ENCODE results near the gene DENND4B. TPM values are rescaled to one million over a fixed set of nuclear protein-coding genes. Genes with fewer than 3 reads are reported as not detected.
A peak's percentile ranks its signal among the peaks of the same experiment; 100 is the strongest.

Gene DENND4B
- total RNA-seq, 1 donor, result 27.5 TPM

DNA sequence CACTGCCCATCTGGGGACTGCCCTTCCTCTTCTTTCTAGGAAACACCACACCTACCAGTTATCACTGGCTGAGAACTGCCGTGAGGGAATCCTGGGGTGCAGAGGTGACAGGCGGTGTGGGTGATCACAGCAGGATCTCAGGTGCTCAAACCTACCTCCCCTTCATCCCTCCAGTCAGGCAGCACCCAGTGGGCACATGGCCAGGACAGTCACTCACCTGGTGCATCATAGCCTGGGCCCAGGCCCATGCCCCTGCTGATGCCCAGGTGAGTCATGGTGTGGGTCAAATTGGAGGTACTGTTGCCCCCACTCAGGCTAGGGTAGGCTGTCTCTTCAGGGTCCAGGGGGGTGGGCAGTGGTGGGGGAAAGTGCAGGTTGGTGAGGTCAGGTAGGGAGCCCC, 5.3 kb upstream of the DENND4B start:
- Histone ChIP-seq H2AFZ (ENCODE audit: low read length) (no peak overlapping the region), H3K4me1 (ENCODE audit: insufficient read depth, low read length) (peaks cover 6% of the 10 kb centered on the region), H3K36me3 (ENCODE audit: insufficient read depth, low read length) (peaks cover 35% of the 10 kb centered on the region), H3K4me2 (ENCODE audit: insufficient read depth, low read length) (no peak overlapping the region), H3K79me2 (ENCODE audit: insufficient read depth, low read length) (peaks cover 39% of the 10 kb centered on the region), H3K4me3 (ENCODE audit: insufficient read depth, low read length) (no peak overlapping the region), H3K27me3 (ENCODE audit: insufficient read depth, low read length) (no peaks in the 10 kb centered on the region), H3K9me3 (ENCODE audit: low read depth, low read length) (no peaks in the 10 kb centered on the region), H4K20me1 (ENCODE audit: insufficient read depth, low read length) (peaks cover 33% of the 10 kb centered on the region), H3K27ac (ENCODE audit: low read depth, low read length) (no peak overlapping the region)
- DNase-seq (ENCODE audit: insufficient read length, low spot score, missing footprints), result peak; percentile 60
- TF ChIP-seq, protein P1, sequence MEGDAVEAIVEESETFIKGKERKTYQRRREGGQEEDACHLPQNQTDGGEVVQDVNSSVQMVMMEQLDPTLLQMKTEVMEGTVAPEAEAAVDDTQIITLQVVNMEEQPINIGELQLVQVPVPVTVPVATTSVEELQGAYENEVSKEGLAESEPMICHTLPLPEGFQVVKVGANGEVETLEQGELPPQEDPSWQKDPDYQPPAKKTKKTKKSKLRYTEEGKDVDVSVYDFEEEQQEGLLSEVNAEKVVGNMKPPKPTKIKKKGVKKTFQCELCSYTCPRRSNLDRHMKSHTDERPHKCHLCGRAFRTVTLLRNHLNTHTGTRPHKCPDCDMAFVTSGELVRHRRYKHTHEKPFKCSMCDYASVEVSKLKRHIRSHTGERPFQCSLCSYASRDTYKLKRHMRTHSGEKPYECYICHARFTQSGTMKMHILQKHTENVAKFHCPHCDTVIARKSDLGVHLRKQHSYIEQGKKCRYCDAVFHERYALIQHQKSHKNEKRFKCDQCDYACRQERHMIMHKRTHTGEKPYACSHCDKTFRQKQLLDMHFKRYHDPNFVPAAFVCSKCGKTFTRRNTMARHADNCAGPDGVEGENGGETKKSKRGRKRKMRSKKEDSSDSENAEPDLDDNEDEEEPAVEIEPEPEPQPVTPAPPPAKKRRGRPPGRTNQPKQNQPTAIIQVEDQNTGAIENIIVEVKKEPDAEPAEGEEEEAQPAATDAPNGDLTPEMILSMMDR (IDR thresholded peaks at IDR 0.05; ENCODE audit: extremely low read depth, low read depth, low read length), result no peak

DNA sequence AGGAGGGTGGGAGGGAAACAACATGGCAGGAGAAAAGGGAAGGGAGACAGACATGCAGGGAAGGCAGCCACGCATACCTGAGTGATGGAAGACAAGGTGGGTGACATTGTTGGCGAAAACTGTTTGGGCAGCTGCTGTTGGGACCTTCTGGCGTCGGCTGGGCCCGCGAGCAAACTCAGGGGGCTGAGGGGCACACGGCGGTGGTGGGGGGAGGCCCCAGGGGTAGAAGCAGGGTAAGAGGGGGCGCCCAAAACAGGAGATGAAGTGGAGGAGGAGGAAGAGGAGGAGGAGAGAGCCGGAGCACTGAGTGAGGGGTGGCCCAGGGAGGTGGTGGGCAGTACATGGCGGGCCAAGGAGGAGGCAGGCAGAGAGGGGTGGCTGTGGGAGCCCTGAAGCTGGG, 4.7 kb upstream of the DENND4B start:
- Histone ChIP-seq H4K20me1 (ENCODE audit: insufficient read depth, low read length) (peaks cover 26% of the 10 kb centered on the region), H3K36me3 (ENCODE audit: insufficient read depth, low read length) (peaks cover 35% of the 10 kb centered on the region), H2AFZ (ENCODE audit: low read length) (no peak overlapping the region), H3K9me3 (ENCODE audit: low read depth, low read length) (no peaks in the 10 kb centered on the region), H3K4me2 (ENCODE audit: insufficient read depth, low read length) (no peak overlapping the region), H3K79me2 (ENCODE audit: insufficient read depth, low read length) (peaks cover 37% of the 10 kb centered on the region), H3K27me3 (ENCODE audit: insufficient read depth, low read length) (no peaks in the 10 kb centered on the region), H3K4me3 (ENCODE audit: insufficient read depth, low read length) (no peak overlapping the region), H3K4me1 (ENCODE audit: insufficient read depth, low read length) (peaks cover 5% of the 10 kb centered on the region), H3K27ac (ENCODE audit: low read depth, low read length) (no peak overlapping the region)
- DNase-seq (ENCODE audit: insufficient read length, low spot score, missing footprints), result peak; percentile 42
- TF ChIP-seq, protein P1 (IDR thresholded peaks at IDR 0.05; ENCODE audit: extremely low read depth, low read depth, low read length), result no peak

DNA sequence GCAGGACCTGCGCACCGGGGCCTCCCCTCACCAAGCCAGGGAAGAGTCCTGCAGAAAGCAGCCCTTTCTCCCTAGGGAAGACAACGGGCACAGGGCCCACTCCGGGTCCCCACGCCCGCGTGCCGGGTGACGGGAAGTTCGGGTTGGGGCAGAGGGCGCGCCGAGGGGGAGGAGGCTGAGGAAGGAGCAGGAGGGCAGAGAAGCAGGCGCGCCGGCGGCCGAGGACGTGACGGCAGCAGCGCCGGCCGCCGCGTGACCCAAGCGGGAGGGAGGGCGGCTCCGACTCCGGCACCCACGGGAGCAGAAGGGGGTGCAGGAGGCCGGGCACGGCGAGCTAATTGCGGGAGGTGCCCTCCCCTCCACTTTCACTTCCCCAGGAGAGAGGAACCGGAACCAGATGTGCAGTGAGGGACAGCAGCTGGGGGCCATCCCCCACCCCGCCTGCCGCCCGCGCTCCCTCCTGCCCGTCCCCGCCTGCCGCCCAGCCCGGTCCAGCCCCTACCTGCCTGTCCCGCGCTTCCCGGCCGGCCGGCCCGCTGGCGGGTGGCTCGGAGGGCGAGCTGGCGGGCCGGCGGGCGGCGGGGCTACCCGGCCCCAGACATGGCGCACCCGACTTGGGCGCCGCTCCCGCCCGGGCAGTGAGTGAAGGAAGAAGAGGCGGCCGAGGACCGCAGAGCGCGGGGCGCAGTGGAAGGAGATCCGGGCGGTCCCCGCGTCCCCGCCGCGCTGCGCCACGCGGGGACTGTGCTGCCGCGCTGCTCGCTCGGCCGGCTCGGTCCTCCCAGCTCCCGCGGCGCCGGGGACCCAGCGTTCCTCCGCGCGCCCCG, 510 bp downstream of the DENND4B start:
- TF ChIP-seq, protein P1 (IDR thresholded peaks at IDR 0.05; ENCODE audit: extremely low read depth, low read depth, low read length), result no peak
- DNase-seq (ENCODE audit: insufficient read length, low spot score, missing footprints), result peak; percentile 99

DNA sequence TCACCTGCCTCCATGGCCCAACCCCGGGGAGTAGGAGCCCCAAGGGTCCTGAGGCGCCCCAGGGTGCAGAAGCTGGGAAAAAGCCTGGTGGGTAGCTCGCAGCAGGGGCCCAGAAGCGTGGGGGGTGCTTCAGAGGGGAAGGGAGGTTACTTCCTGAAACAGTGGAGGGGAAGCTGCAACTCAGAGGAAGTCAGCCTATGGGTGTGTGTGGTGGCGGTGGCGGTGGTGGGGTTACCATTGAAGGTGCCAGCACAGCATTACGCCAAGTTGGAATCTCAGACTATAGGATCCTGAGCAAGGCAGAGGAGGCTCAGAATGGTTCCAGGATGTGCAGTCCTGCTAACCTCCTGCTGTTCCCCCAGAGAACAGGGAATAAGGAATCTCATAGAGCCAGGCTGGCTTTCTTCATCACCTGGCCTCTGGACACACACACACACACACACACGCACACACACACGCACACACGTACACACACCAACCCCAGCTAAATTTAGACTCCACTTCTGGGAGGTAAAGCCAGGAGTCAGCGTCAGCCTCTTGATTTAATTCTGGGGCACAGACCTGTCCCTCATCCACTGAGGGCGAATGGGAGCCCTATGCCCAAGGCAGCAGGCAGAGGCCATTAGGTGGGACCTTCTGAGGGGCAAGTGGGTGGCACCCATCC, 1.3 kb downstream of the DENND4B start:
- H2AFZ ChIP-seq (ENCODE audit: low read length), result peak overlapping the region; percentile 80
- peak overlapping the region; percentile 93 for H3K4me3 ChIP-seq (ENCODE audit: insufficient read depth, low read length)
- H3K36me3 ChIP-seq (ENCODE audit: insufficient read depth, low read length), result peaks cover 20% of the 10 kb centered on the region
- peak overlapping the region; percentile 90 for H3K27ac ChIP-seq (ENCODE audit: low read depth, low read length)
- H3K27me3 ChIP-seq (ENCODE audit: insufficient read depth, low read length), result no peaks in the 10 kb centered on the region
- H3K9me3 ChIP-seq (ENCODE audit: low read depth, low read length), result no peaks in the 10 kb centered on the region
- H4K20me1 ChIP-seq (ENCODE audit: insufficient read depth, low read length), result no peaks in the 10 kb centered on the region
- TF ChIP-seq, protein P1 (IDR thresholded peaks at IDR 0.05; ENCODE audit: extremely low read depth, low read depth, low read length), result no peak
- peaks cover 29% of the 10 kb centered on the region for H3K79me2 ChIP-seq (ENCODE audit: insufficient read depth, low read length)
- peak; percentile 93 for DNase-seq (ENCODE audit: insufficient read length, low spot score, missing footprints)
- peak overlapping the region; percentile 91 for H3K4me2 ChIP-seq (ENCODE audit: insufficient read depth, low read length)
- peaks cover 12% of the 10 kb centered on the region for H3K4me1 ChIP-seq (ENCODE audit: insufficient read depth, low read length)

More for the DNA sequence above, 510 bp downstream of the DENND4B start:
- H4K20me1 ChIP-seq (ENCODE audit: insufficient read depth, low read length), result no peaks in the 10 kb centered on the region
- H3K4me2 ChIP-seq (ENCODE audit: insufficient read depth, low read length), result peak overlapping the region; percentile 91
- no peaks in the 10 kb centered on the region for H3K27me3 ChIP-seq (ENCODE audit: insufficient read depth, low read length)
- H3K4me3 ChIP-seq (ENCODE audit: insufficient read depth, low read length), result peak overlapping the region; percentile 93
- H3K27ac ChIP-seq (ENCODE audit: low read depth, low read length), result peak overlapping the region; percentile 90
- peak overlapping the region; percentile 80 for H2AFZ ChIP-seq (ENCODE audit: low read length)
- H3K9me3 ChIP-seq (ENCODE audit: low read depth, low read length), result no peaks in the 10 kb centered on the region
- H3K4me1 ChIP-seq (ENCODE audit: insufficient read depth, low read length), result peaks cover 12% of the 10 kb centered on the region
- H3K36me3 ChIP-seq (ENCODE audit: insufficient read depth, low read length), result peaks cover 21% of the 10 kb centered on the region
- peaks cover 29% of the 10 kb centered on the region for H3K79me2 ChIP-seq (ENCODE audit: insufficient read depth, low read length)

Measured in osteoblast (primary cell).